ENCODE data around the gene TMEM132A.

- peak; percentile 99 for TF ChIP-seq CTCF (conservative IDR thresholded peaks at IDR 0.05; ENCODE audit: low read depth, low read length)
- TF ChIP-seq EZH2 (IDR thresholded peaks at IDR 0.05; ENCODE audit: borderline replicate concordance, low read depth, low read length, poor library complexity, severe bottlenecking) = no peak
Observed at GRCh38 chr11:60970369-60970774, 46.1 kb downstream of the TMEM132A start.
